GM06990 (cell line): Measurements from ENCODE around the gene HDAC3.

Experiments
- DNase-seq: peaks from one replicate; pipeline ENCODE4 v3.0.0-alpha.2; 2011; ENCODE audit not compliant: insufficient read length; ENCODE audit errors: extremely low read depth
- H3K27me3 ChIP-seq: replicated peaks from 2 replicates; pipeline ENCODE4 v1.6.0; 2011; ENCODE audit warnings: low read length; ENCODE audit not compliant: control insufficient read depth, insufficient read depth
- H3K36me3 ChIP-seq: 2 replicates; pipeline ENCODE4 v1.5.1; 2011; ENCODE audit warnings: low read length; ENCODE audit not compliant: control insufficient read depth, insufficient read depth
- H3K4me3 ChIP-seq: replicated peaks from 2 replicates; pipeline ENCODE4 v1.5.1; 2011; ENCODE audit warnings: low read depth, mild to moderate bottlenecking, control low read depth, low read length
- CTCF ChIP-seq: IDR thresholded peaks from 2 replicates; pipeline ENCODE4 v1.5.1; 2011; ENCODE audit warnings: low read length, control low read depth, mild to moderate bottlenecking, inconsistent platforms; ENCODE audit not compliant: insufficient read depth, poor library complexity, severe bottlenecking

HDAC3 gene

GRCh38 chr5:141650851-141651727 lies 14.4 kb upstream of the HDAC3 start, which contains the start of gene FCHSD1:
TSS of gene FCHSD1 (minus strand) at chr5:141651418. CDS start at chr5:141651368, 50 bp downstream.
- TF ChIP-seq CTCF, result no peak
- H3K36me3 ChIP-seq, result peaks cover 5% of the 10 kb centered on the region
- DNase-seq, result peak; percentile 92

GRCh38 chr5:141649972-141650371 lies 13.3 kb upstream of the HDAC3 start:
- H3K4me3 ChIP-seq, result no peak overlapping the region
- no peak for DNase-seq
- peaks cover 9% of the 10 kb centered on the region for H3K36me3 ChIP-seq
- H3K27me3 ChIP-seq, result no peaks in the 10 kb centered on the region
- TF ChIP-seq CTCF, result no peak

More at GRCh38 chr5:141650851-141651727, 14.4 kb upstream of the HDAC3 start, which contains the start of gene FCHSD1:
- H3K4me3 ChIP-seq, result peak within 1 kb of the TSS; percentile 83
- no peaks in the 10 kb centered on the region for H3K27me3 ChIP-seq

GRCh38 chr5:141649056-141649688 lies 12.5 kb upstream of the HDAC3 start:
- no peak for TF ChIP-seq CTCF
- DNase-seq, result no peak
- Histone ChIP-seq H3K36me3 (peaks cover 12% of the 10 kb centered on the region), H3K27me3 (no peaks in the 10 kb centered on the region), H3K4me3 (no peak overlapping the region)

- no peak overlapping the region for H3K4me3 ChIP-seq
- DNase-seq, result no peak
- H3K36me3 ChIP-seq, result peaks cover 16% of the 10 kb centered on the region
- TF ChIP-seq CTCF, result no peak
- H3K27me3 ChIP-seq, result no peaks in the 10 kb centered on the region
Measured at GRCh38 chr5:141647851-141648250, 11.2 kb upstream of the HDAC3 start.

GRCh38 chr5:141647242-141647641 lies 10.6 kb upstream of the HDAC3 start:
- no peaks in the 10 kb centered on the region for H3K27me3 ChIP-seq
- H3K4me3 ChIP-seq, result no peak overlapping the region
- DNase-seq, result no peak
- peaks cover 16% of the 10 kb centered on the region for H3K36me3 ChIP-seq
- TF ChIP-seq CTCF, result no peak
